ENCODE data around the gene CDHR5.

The CDHR5 gene

GRCh38 chr11:643849-644738 lies 19.3 kb upstream of the CDHR5 start:
- no peak overlapping the region for H3K4me3 ChIP-seq (replicated peaks; ENCODE audit: low read depth, low read length)
- TF ChIP-seq, protein P1, sequence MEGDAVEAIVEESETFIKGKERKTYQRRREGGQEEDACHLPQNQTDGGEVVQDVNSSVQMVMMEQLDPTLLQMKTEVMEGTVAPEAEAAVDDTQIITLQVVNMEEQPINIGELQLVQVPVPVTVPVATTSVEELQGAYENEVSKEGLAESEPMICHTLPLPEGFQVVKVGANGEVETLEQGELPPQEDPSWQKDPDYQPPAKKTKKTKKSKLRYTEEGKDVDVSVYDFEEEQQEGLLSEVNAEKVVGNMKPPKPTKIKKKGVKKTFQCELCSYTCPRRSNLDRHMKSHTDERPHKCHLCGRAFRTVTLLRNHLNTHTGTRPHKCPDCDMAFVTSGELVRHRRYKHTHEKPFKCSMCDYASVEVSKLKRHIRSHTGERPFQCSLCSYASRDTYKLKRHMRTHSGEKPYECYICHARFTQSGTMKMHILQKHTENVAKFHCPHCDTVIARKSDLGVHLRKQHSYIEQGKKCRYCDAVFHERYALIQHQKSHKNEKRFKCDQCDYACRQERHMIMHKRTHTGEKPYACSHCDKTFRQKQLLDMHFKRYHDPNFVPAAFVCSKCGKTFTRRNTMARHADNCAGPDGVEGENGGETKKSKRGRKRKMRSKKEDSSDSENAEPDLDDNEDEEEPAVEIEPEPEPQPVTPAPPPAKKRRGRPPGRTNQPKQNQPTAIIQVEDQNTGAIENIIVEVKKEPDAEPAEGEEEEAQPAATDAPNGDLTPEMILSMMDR (IDR thresholded peaks at IDR 0.05; ENCODE audit: low read depth, low read length, missing control alignments): no peak
- DNase-seq (ENCODE audit: extremely low read depth, low read depth): no peak

- no peak for DNase-seq (ENCODE audit: extremely low read depth, low read depth)
- no peak overlapping the region for H3K4me3 ChIP-seq (replicated peaks; ENCODE audit: low read depth, low read length)
- TF ChIP-seq, protein P1 (IDR thresholded peaks at IDR 0.05; ENCODE audit: low read depth, low read length, missing control alignments): no peak
These were observed 18.6 kb upstream of the CDHR5 start for GRCh38 chr11:643366-643765.

DNA sequence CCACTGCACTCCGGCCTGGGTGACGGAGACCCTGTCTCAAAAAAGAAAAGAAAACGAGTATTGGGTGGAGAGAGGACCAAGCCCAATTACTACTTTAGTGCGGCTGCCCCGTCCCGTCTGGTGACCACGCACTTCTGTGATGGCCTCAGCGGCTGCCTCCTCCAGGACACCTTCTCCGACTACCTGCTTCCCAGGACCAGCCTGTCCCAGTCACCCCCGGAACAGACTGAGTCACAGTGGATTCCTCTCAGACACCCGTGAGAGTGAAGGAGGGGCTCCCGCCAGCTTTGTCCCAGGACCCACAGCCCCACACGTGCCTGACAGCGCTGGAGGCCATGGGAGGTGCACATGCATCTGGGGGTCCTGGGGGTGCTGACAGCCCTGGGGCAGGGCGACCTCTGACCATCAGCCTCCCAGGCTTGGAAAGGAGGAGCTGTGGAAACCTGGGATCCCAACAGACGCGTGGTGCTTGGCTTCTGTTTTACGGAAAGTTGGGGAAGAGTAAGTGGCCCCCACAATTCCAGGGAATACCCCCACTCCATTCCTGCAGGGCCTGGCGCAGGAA lies 17.1 kb upstream of the CDHR5 start:
- no peak overlapping the region for H3K4me3 ChIP-seq (replicated peaks; ENCODE audit: low read depth, low read length)
- TF ChIP-seq, protein P1 (IDR thresholded peaks at IDR 0.05; ENCODE audit: low read depth, low read length, missing control alignments): no peak
- no peak for DNase-seq (ENCODE audit: extremely low read depth, low read depth)

DNA sequence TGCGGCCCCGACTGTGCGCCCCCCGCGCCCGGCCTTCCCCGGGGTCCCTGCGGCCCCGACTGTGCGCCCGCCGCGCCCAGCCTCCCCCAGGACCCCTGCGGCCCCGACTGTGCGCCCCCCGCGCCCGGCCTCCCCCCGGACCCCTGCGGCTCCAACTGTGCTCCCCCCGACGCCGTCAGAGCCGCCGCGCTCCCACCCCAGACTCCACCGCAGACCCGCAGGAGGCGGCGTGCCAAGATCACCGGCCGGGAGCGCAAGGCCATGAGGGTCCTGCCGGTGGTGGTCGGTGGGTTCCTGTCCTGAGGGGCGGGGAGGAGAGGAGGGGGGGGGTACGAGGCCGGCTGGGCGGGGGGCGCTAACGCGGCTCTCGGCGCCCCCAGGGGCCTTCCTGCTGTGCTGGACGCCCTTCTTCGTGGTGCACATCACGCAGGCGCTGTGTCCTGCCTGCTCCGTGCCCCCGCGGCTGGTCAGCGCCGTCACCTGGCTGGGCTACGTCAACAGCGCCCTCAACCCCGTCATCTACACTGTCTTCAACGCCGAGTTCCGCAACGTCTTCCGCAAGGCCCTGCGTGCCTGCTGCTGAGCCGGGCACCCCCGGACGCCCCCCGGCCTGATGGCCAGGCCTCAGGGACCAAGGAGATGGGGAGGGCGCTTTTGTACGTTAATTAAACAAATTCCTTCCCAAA lies 15.4 kb upstream of the CDHR5 start:
- no peak overlapping the region for H3K4me3 ChIP-seq (replicated peaks; ENCODE audit: low read depth, low read length)
- TF ChIP-seq, protein P1 (IDR thresholded peaks at IDR 0.05; ENCODE audit: low read depth, low read length, missing control alignments): no peak
- DNase-seq (ENCODE audit: extremely low read depth, low read depth): no peak

DNA sequence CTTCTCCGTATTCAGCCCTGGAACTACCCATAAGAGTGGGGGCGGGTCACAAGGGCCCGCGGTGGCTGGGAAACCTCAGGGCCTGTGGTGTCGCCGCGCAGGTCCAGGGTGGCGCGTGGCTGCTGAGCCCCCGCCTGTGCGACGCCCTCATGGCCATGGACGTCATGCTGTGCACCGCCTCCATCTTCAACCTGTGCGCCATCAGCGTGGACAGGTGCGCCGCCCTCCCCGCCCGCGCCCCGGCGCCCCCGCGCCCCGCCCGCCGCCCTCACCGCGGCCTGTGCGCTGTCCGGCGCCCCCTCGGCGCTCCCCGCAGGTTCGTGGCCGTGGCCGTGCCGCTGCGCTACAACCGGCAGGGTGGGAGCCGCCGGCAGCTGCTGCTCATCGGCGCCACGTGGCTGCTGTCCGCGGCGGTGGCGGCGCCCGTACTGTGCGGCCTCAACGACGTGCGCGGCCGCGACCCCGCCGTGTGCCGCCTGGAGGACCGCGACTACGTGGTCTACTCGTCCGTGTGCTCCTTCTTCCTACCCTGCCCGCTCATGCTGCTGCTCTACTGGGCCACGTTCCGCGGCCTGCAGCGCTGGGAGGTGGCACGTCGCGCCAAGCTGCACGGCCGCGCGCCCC lies 14.7 kb upstream of the CDHR5 start:
- no peak overlapping the region for H3K4me3 ChIP-seq (replicated peaks; ENCODE audit: low read depth, low read length)
- no peak for DNase-seq (ENCODE audit: extremely low read depth, low read depth)
- TF ChIP-seq, protein P1 (IDR thresholded peaks at IDR 0.05; ENCODE audit: low read depth, low read length, missing control alignments): no peak

GRCh38 chr11:638631-639331 lies 14.0 kb upstream of the CDHR5 start:
- no peak for DNase-seq (ENCODE audit: extremely low read depth, low read depth)
- no peak overlapping the region for H3K4me3 ChIP-seq (replicated peaks; ENCODE audit: low read depth, low read length)
- TF ChIP-seq, protein P1 (IDR thresholded peaks at IDR 0.05; ENCODE audit: low read depth, low read length, missing control alignments): no peak
